Measurements from ENCODE around the gene TNNT2.

The TNNT2 gene

GRCh38 chr1:201360901-201361651, 16.4 kb downstream of the TNNT2 start:
- no peak for DNase-seq (ENCODE audit: low read depth)
- no peak overlapping the region for H3K4me3 ChIP-seq (ENCODE audit: low read depth, low read length)
- TF ChIP-seq CTCF (IDR thresholded peaks at IDR 0.05; ENCODE audit: low read depth, low read length) (no peak), POLR2A (IDR thresholded peaks at IDR 0.05; ENCODE audit: extremely low read depth, insufficient read length) (no peak)
- TF ChIP-seq, protein P1, sequence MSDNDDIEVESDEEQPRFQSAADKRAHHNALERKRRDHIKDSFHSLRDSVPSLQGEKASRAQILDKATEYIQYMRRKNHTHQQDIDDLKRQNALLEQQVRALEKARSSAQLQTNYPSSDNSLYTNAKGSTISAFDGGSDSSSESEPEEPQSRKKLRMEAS (IDR thresholded peaks at IDR 0.05; ENCODE audit: low read depth, low read length) = no peak

GRCh38 chr1:201360486-201360885, 17.0 kb downstream of the TNNT2 start:
- TF ChIP-seq POLR2A (IDR thresholded peaks at IDR 0.05; ENCODE audit: extremely low read depth, insufficient read length) = no peak
- TF ChIP-seq CTCF (IDR thresholded peaks at IDR 0.05; ENCODE audit: low read depth, low read length) = no peak
- TF ChIP-seq, protein P1 (IDR thresholded peaks at IDR 0.05; ENCODE audit: low read depth, low read length) = no peak
- TF ChIP-seq MYC (IDR thresholded peaks at IDR 0.05; ENCODE audit: low read depth, low read length) = no peak
- DNase-seq (ENCODE audit: low read depth) = no peak
- H3K4me3 ChIP-seq (ENCODE audit: low read depth, low read length) = no peak overlapping the region

DNA sequence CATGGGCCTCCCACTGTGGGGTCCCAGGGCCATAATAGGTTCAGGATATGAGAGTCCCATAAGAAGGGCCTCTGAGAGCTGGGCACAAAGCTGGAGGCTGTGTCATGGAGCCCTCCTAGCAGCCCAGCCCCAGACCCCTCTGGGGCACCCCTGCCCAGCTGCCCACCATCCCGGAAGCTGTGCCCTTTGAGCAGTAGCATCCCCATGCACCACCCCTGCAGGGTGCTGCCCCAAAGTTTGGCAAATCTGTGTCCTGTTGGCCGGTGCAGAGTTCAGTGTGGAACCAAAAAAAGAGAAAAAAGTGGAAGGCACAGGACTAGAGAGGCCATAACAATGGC, 17.6 kb downstream of the TNNT2 start:
- DNase-seq (ENCODE audit: low read depth) = no peak
- TF ChIP-seq, protein P1 (IDR thresholded peaks at IDR 0.05; ENCODE audit: low read depth, low read length) = no peak
- TF ChIP-seq MYC (IDR thresholded peaks at IDR 0.05; ENCODE audit: low read depth, low read length) (no peak), CTCF (IDR thresholded peaks at IDR 0.05; ENCODE audit: low read depth, low read length) (no peak), POLR2A (IDR thresholded peaks at IDR 0.05; ENCODE audit: extremely low read depth, insufficient read length) (no peak)

GRCh38 chr1:201359031-201359872, 18.2 kb downstream of the TNNT2 start:
- no peak for DNase-seq (ENCODE audit: low read depth)
- H3K4me3 ChIP-seq (ENCODE audit: low read depth, low read length) = no peak overlapping the region
- TF ChIP-seq CTCF (IDR thresholded peaks at IDR 0.05; ENCODE audit: low read depth, low read length) = no peak

More for the DNA sequence above, 17.6 kb downstream of the TNNT2 start:
- no peak overlapping the region for H3K4me3 ChIP-seq (ENCODE audit: low read depth, low read length)

GRCh38 chr1:201358596-201358995, 18.9 kb downstream of the TNNT2 start:
- TF ChIP-seq MYC (IDR thresholded peaks at IDR 0.05; ENCODE audit: low read depth, low read length) (no peak), CTCF (IDR thresholded peaks at IDR 0.05; ENCODE audit: low read depth, low read length) (no peak)
- DNase-seq (ENCODE audit: low read depth) = no peak
- no peak overlapping the region for H3K4me3 ChIP-seq (ENCODE audit: low read depth, low read length)

Measured in NB4 (cell line).